PC-3 (cell line): ENCODE results near the gene CD79A. TPM values are rescaled to one million over a fixed set of nuclear protein-coding genes. Genes with fewer than 3 reads are reported as not detected.

Source experiments
- ATAC-seq: fragments of 200-7000 bp; cut with Tn5 transposase; 2 replicates; pipeline ENCODE4 v1.9.1; 2020; ENCODE audit warnings: mild to moderate bottlenecking, moderate library complexity
- BruUV-seq: library from RNA; stranded (reverse); fragments of 400-500 nt; replicated peaks from 2 replicates; lab custom pipeline; 2021; lab: Mats Ljungman, UMichigan
- CTCF ChIA-PET: fragments of 300-600 bp; sonication (Branson Sonifier 250); formaldehyde crosslinking; loops from one replicate; lab custom pipeline; 2022; ENCODE audit warnings: antibody characterized with exemption; lab: Charles Lee
- POLR2A ChIA-PET: fragments of 300-600 bp; sonication (Branson Sonifier 250); formaldehyde crosslinking; loops from one replicate; lab custom pipeline; 2022; ENCODE audit warnings: antibody characterized with exemption; ENCODE audit not compliant: unreplicated experiment; lab: Charles Lee
- DNase-seq: peaks from one replicate; pipeline ENCODE4 v3.0.0-alpha.2; 2015
- H2AFZ ChIP-seq: fragments of 300-600 bp; sonication (generic); 2 replicates; pipeline ENCODE4 v1.6.0; 2016; ENCODE audit warnings: antibody characterized with exemption, low read length
- H3F3A ChIP-seq: fragments of 300-600 bp; sonication (generic); one replicate; pipeline ENCODE4 v1.6.0; 2017; ENCODE audit warnings: antibody characterized with exemption, low read length, control low read depth, mild to moderate bottlenecking; ENCODE audit not compliant: unreplicated experiment
- H3K27ac ChIP-seq: fragments of 300-600 bp; sonication (generic); 2 replicates; pipeline ENCODE4 v1.5.1; 2016; ENCODE audit warnings: mild to moderate bottlenecking, low read length
- H3K27me3 ChIP-seq: fragments of 300-600 bp; sonication (generic); 2 replicates; pipeline ENCODE4 v1.6.1; 2016; ENCODE audit warnings: low read length, mixed read lengths
- H3K36me3 ChIP-seq: fragments of 300-600 bp; sonication (generic); 2 replicates; pipeline ENCODE4 v1.6.1; 2016; ENCODE audit warnings: low read depth, mixed run types, low read length, mixed read lengths
- H3K4me1 ChIP-seq: fragments of 300-600 bp; sonication (generic); 2 replicates; pipeline ENCODE4 v1.5.1; 2016; ENCODE audit warnings: low read length; ENCODE audit not compliant: insufficient read depth
- H3K4me2 ChIP-seq: fragments of 300-600 bp; sonication (generic); 2 replicates; pipeline ENCODE4 v1.6.0; 2016; ENCODE audit warnings: low read length
- H3K4me3 ChIP-seq: fragments of 300-600 bp; sonication (generic); 2 replicates; pipeline ENCODE4 v1.5.1; 2016; ENCODE audit warnings: mild to moderate bottlenecking, low read length, mixed read lengths
- H3K79me2 ChIP-seq: fragments of 300-600 bp; sonication (generic); 2 replicates; pipeline ENCODE4 v1.6.1; 2017; ENCODE audit warnings: low read length, mixed read lengths
- H3K9ac ChIP-seq: fragments of 300-600 bp; sonication (generic); 2 replicates; pipeline ENCODE4 v1.6.0; 2016; ENCODE audit warnings: mild to moderate bottlenecking, low read length
- H3K9me2 ChIP-seq: fragments of 300-600 bp; sonication (generic); replicated peaks from 2 replicates; pipeline ENCODE4 v1.6.1; 2016; ENCODE audit warnings: mixed run types, low read length, mixed read lengths
- H3K9me3 ChIP-seq: fragments of 300-600 bp; sonication (generic); 2 replicates; pipeline ENCODE4 v1.6.1; 2016; ENCODE audit warnings: low read length, mixed read lengths
- H4K20me1 ChIP-seq: fragments of 300-600 bp; sonication (generic); 2 replicates; pipeline ENCODE4 v1.6.1; 2016; ENCODE audit warnings: low read length, mixed read lengths
- CTCF ChIP-seq: fragments of 300-600 bp; sonication (generic); conservative IDR thresholded peaks from 2 replicates; pipeline ENCODE4 v1.5.1; 2017; ENCODE audit warnings: antibody characterized with exemption, low read depth, mild to moderate bottlenecking, low read length
- EZH2 ChIP-seq: fragments of 300-600 bp; sonication (generic); IDR thresholded peaks from one replicate; pipeline ENCODE4 v1.6.1; 2017; ENCODE audit warnings: antibody characterized with exemption, mild to moderate bottlenecking, low read length; ENCODE audit not compliant: unreplicated experiment
- EZH2phosphoT487 ChIP-seq: fragments of 300-600 bp; sonication (generic); IDR thresholded peaks from 2 replicates; pipeline ENCODE4 v1.6.1; 2018; ENCODE audit warnings: mild to moderate bottlenecking, antibody characterized with exemption, low read length, borderline replicate concordance
- intact Hi-C: fragments of 100-400 bp; cut with micrococcal nuclease; formaldehyde crosslinking; loops from 2 replicates; pipeline ENCODE4 v1.9.0; 2023
- microRNA-seq: library from miRNA; unstranded; fragments of <30 nt; microRNA quantifications from one replicate; pipeline ENCODE4 v1.1.0, GENCODE V29; 2020; ENCODE audit not compliant: unreplicated experiment
- total RNA-seq: library from RNA; depleted of rRNA; stranded (reverse); fragments of >200 nt; gene quantifications from 2 replicates; pipeline ENCODE4 v1.2.3, GENCODE V29; 2014; rRNA removed

CD79A gene
- total RNA-seq, 1 experiment from 2014 or later, result 0.11 TPM

DNA sequence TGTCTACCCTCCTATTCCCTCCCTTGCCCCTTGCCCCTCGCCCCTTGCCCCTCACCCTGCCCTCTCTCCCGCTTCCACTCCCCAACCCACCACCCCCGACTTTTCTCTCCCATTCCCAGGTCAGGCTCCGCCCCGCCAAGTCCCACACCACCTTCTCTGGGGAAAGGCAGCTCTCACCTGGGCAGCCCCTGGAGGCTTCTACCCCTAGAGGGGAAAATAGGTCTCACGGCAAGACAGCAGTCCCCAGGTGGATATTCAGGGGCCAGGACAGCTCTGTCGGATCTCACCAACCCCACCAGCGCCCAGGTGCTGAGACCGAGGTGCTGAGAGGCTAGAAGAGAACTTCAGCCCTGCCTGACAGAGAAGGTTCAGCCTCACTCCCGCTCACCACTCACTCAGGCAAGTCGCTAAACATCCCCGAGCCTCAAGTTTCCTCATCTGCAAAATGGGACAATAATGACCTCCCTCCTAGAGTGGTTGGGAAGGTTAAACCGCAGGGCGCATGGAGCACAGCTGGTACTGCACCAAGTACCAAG, 52.5 kb downstream of the CD79A start:
- POLR2A ChIA-PET, result no interaction called here
- H4K20me1 ChIP-seq, result no peaks in the 10 kb centered on the region
- no peaks in the 10 kb centered on the region for H3F3A ChIP-seq
- CTCF ChIA-PET, result interaction anchor here (1.3 kb wide), 1 partner anchor 43 kb away, joined by 4 read pairs; no protein-coding TSS in a partner anchor
- 0 out of 2 replicates have a peak, but pooled peaks cover 9% of the 10 kb centered on the region for H3K27me3 ChIP-seq
- H3K79me2 ChIP-seq, result no peaks in the 10 kb centered on the region
- DNase-seq (no peak), ATAC-seq (no peak)
- no peak overlapping the region for H3K4me3 ChIP-seq
- no peak overlapping the region for H3K4me2 ChIP-seq
- intact Hi-C loops, result no loop called here
- TF ChIP-seq EZH2phosphoT487 (no peak), EZH2 (no peak), CTCF (no peak)
- no peaks in the 10 kb centered on the region for H3K9me2 ChIP-seq
- H3K9ac ChIP-seq, result no peak overlapping the region
- no peaks in the 10 kb centered on the region for H3K36me3 ChIP-seq
- no peak overlapping the region for H2AFZ ChIP-seq
- no peaks in the 10 kb centered on the region for H3K9me3 ChIP-seq
- H3K4me1 ChIP-seq, result peaks cover 6% of the 10 kb centered on the region; the same call in 1 of the 2 replicates
- no TSS peak for BruUV-seq
- H3K27ac ChIP-seq, result no peak overlapping the region

GRCh38 chr19:41930322-41930722, 53.2 kb downstream of the CD79A start:
- Histone ChIP-seq H3K27ac (no peak overlapping the region), H3K79me2 (no peaks in the 10 kb centered on the region), H3K9ac (no peak overlapping the region), H3K4me1 (peaks cover 6% of the 10 kb centered on the region; the same call in 1 of the 2 replicates), H3K27me3 (0 out of 2 replicates have a peak, but pooled peaks cover 9% of the 10 kb centered on the region), H3K9me2 (no peaks in the 10 kb centered on the region), H3F3A (no peaks in the 10 kb centered on the region), H3K4me3 (no peak overlapping the region), H3K4me2 (no peak overlapping the region), H2AFZ (no peak overlapping the region), H4K20me1 (no peaks in the 10 kb centered on the region), H3K9me3 (no peaks in the 10 kb centered on the region), H3K36me3 (no peaks in the 10 kb centered on the region)
- ChIA-PET CTCF (interaction anchor here (1.3 kb wide), 1 partner anchor 43 kb away, joined by 4 read pairs; no protein-coding TSS in a partner anchor), POLR2A (no interaction called here)
- BruUV-seq, result no TSS peak
- DNase-seq (no peak), ATAC-seq (no peak)
- TF ChIP-seq EZH2phosphoT487 (no peak), EZH2 (no peak), CTCF (no peak)
- intact Hi-C loops, result no loop called here

Small RNA genes lying within 50 kb of the gene (microRNA-seq; reads per million reads assigned to microRNA genes)
- not detected for gene MIR6797

Other genes starting within 250 kb of the CD79A start
- gene CEACAM7, start 189.0 kb upstream of the CD79A start, total RNA-seq, result not detected in 2 replicates
- gene CEACAM5, start 168.7 kb upstream of the CD79A start, total RNA-seq, result 0.75 and 2.8 TPM in 2 replicates
- gene CEACAM6, start 121.7 kb upstream of the CD79A start, total RNA-seq, result 7.1 and 9.0 TPM in 2 replicates
- gene CEACAM3, start 80.7 kb upstream of the CD79A start, total RNA-seq, result not detected in 2 replicates
- not detected in 2 replicates for gene LYPD4, start 32.6 kb upstream of the CD79A start, total RNA-seq
- gene DMRTC2, start 32.2 kb upstream of the CD79A start, total RNA-seq, result not detected in 2 replicates
- gene RPS19, start 17.0 kb upstream of the CD79A start, total RNA-seq, result 1,687 and 1,830 TPM in 2 replicates
- 50.8 and 64.3 TPM in 2 replicates for gene ARHGEF1, start 5.9 kb downstream of the CD79A start, total RNA-seq
- gene ERFL, start 51.2 kb downstream of the CD79A start, total RNA-seq, result 0.11 and 0.58 TPM in 2 replicates
- 148 and 158 TPM in 2 replicates for gene RABAC1, start 82.0 kb downstream of the CD79A start, total RNA-seq
- 4.0 and 8.3 TPM in 2 replicates for gene ATP1A3, start 117.0 kb downstream of the CD79A start, total RNA-seq
- 0.12 TPM in 1 of 2 replicates, not detected in the other for gene GRIK5, start 192.9 kb downstream of the CD79A start, total RNA-seq
- 14.4 and 15.2 TPM in 2 replicates for gene ZNF574, start 198.9 kb downstream of the CD79A start, total RNA-seq